Measurements from ENCODE around the gene CRYGB.

GRCh38 chr2:208182835-208183234 is 36.9 kb upstream of the CRYGB start:
- TF ChIP-seq SP3 (tag by site-specific recombination; IDR thresholded peaks at IDR 0.05) (no peak), ZFP41 (tag by site-specific recombination; IDR thresholded peaks at IDR 0.05; ENCODE audit: borderline replicate concordance) (no peak), ZNF76 (tag by site-specific recombination; IDR thresholded peaks at IDR 0.05; ENCODE audit: borderline replicate concordance, low read depth) (no peak), YY1 (tag by site-specific recombination; IDR thresholded peaks at IDR 0.05) (no peak), PRDM6 (tag by site-specific recombination; IDR thresholded peaks at IDR 0.05) (no peak), ZNF670 (tag by site-specific recombination; IDR thresholded peaks at IDR 0.05; ENCODE audit: low read depth) (no peak), ZNF350 (tag by site-specific recombination; IDR thresholded peaks at IDR 0.05) (no peak), ZNF558 (tag by site-specific recombination; IDR thresholded peaks at IDR 0.05) (no peak), ZNF626 (tag by site-specific recombination; IDR thresholded peaks at IDR 0.05) (no peak), KLF7 (tag by site-specific recombination; IDR thresholded peaks at IDR 0.05; ENCODE audit: borderline replicate concordance) (no peak), ZNF423 (tag by site-specific recombination; IDR thresholded peaks at IDR 0.05) (no peak)
- TF ChIP-seq, protein P1, sequence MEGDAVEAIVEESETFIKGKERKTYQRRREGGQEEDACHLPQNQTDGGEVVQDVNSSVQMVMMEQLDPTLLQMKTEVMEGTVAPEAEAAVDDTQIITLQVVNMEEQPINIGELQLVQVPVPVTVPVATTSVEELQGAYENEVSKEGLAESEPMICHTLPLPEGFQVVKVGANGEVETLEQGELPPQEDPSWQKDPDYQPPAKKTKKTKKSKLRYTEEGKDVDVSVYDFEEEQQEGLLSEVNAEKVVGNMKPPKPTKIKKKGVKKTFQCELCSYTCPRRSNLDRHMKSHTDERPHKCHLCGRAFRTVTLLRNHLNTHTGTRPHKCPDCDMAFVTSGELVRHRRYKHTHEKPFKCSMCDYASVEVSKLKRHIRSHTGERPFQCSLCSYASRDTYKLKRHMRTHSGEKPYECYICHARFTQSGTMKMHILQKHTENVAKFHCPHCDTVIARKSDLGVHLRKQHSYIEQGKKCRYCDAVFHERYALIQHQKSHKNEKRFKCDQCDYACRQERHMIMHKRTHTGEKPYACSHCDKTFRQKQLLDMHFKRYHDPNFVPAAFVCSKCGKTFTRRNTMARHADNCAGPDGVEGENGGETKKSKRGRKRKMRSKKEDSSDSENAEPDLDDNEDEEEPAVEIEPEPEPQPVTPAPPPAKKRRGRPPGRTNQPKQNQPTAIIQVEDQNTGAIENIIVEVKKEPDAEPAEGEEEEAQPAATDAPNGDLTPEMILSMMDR (tag by site-specific recombination; IDR thresholded peaks at IDR 0.05): no peak
- TF ChIP-seq, protein P2, sequence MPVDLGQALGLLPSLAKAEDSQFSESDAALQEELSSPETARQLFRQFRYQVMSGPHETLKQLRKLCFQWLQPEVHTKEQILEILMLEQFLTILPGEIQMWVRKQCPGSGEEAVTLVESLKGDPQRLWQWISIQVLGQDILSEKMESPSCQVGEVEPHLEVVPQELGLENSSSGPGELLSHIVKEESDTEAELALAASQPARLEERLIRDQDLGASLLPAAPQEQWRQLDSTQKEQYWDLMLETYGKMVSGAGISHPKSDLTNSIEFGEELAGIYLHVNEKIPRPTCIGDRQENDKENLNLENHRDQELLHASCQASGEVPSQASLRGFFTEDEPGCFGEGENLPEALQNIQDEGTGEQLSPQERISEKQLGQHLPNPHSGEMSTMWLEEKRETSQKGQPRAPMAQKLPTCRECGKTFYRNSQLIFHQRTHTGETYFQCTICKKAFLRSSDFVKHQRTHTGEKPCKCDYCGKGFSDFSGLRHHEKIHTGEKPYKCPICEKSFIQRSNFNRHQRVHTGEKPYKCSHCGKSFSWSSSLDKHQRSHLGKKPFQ (tag by site-specific recombination; IDR thresholded peaks at IDR 0.05): no peak

Measured in HEK293 (cell line).